ENCODE data around the gene KANSL1. TPM values are rescaled to one million over a fixed set of nuclear protein-coding genes. Genes with fewer than 3 reads are reported as not detected.
A peak's percentile ranks its signal among the peaks of the same experiment; 100 is the strongest.

KANSL1 gene
- total and polyA plus RNA-seq, 9 of the 15 experiments (the other 6 are each of a cell fraction or from before 2014, with no cell fraction given) = 3.6 to 55.4 (median 31.8) TPM

DNA sequence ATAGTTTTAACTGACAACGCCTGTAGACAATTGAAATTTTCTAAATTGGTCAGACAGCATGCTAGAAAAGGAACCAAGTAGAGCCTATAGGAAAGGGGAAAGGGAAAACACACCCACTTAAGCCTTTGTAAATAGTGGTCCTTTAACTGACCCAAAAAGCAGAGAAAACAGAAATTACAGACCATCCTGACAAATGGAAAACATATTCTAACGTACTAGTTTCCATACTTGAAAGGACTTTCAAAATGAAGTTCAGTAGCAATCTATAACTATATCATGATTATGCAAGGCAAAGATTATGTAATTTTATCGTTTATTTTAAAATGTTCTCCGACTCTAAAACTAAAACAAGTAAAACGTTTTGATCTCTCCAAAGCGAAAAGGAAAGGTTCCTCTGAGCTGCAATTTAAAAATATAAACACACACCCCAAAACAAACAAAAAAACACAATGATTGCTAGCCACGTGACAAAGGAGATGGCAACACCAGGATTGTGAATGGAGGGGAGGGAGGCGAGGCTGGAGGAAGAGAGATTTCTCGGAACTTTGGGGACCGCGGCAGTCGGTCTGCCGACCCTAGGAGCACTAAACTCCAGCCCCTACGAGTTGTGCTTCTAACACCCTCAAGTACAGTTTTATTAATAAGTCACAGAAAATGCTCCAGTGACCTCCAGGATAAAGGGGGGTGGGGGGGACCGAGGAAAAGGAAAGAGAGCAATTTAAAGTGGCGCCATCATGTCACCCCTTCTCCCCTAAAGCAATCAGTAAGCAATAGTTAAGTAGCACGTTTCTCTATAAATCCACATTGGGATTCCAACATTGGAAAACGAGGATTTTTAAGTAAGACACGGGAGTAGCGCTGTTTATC lies 1.7 kb downstream of the KANSL1 start (continued):
- no peak for TF ChIP-seq ZBTB2 (IDR thresholded peaks at IDR 0.05)
- no peak for TF ChIP-seq NCOA4 (IDR thresholded peaks at IDR 0.05; ENCODE audit: partially characterized antibody)
- no peak for TF ChIP-seq XRCC4 (IDR thresholded peaks at IDR 0.05; ENCODE audit: extremely low read depth, insufficient read depth, insufficient read length)
- no peak for TF ChIP-seq MITF (IDR thresholded peaks at IDR 0.05)
- TF ChIP-seq MAZ (CRISPR knock-in tag; conservative IDR thresholded peaks at IDR 0.05 in 1 of 2, IDR thresholded peaks at IDR 0.05 in 1 of 2) = peak in 1 of 2 experiments; percentile 44; a peak in 2 of 4 replicates
- TF ChIP-seq ZBTB40 (IDR thresholded peaks at IDR 0.05) = no peak; the same call in 1 of the 2 replicates
- no peak for TF ChIP-seq ZBTB40 (CRISPR knock-in tag; IDR thresholded peaks at IDR 0.05)
- no peak for TF ChIP-seq ZNF778 (CRISPR knock-in tag; IDR thresholded peaks at IDR 0.05)
- TF ChIP-seq MYNN (IDR thresholded peaks at IDR 0.05) = no peak
- no peak for TF ChIP-seq MYNN (CRISPR knock-in tag; IDR thresholded peaks at IDR 0.05)
- no peak for TF ChIP-seq ZBTB9 (CRISPR knock-in tag; IDR thresholded peaks at IDR 0.05)
- TF ChIP-seq NCOA2 (IDR thresholded peaks at IDR 0.05; ENCODE audit: partially characterized antibody in 2 of 2) = no peak
- no peak for TF ChIP-seq CHD4 (IDR thresholded peaks at IDR 0.05; ENCODE audit: insufficient read depth, insufficient replicate concordance, low read depth, low read length, poor library complexity, severe bottlenecking)

All from K562 (cell line).